Endometrial microvascular endothelial cells (primary cell): Measurements from ENCODE around the gene C12orf54. TPM values are rescaled to one million over a fixed set of nuclear protein-coding genes. Genes with fewer than 3 reads are reported as not detected.
"Not testable (repeated sequence)": the region's sequence is repeated elsewhere in the genome, so short reads cannot be mapped to it uniquely, and the experiment has no call there.

ENCODE experiments used
- in situ Hi-C: cut with HindIII; loops from 2 replicates; pipeline ENCODE4 v1.10.0; 2017; ENCODE audit warnings: low sequenced_read_pairs, low pct_unique_long_range_greater_than_20kb; ENCODE audit errors: inconsistent ontology term
- total RNA-seq: library from RNA; depleted of rRNA; stranded (reverse); fragments of >200 nt; gene quantifications from one replicate; pipeline ENCODE4 v1.2.3, GENCODE V29; 2015; ENCODE audit errors: inconsistent ontology term

The C12orf54 gene
- total RNA-seq, 1 donor from 2014 or later = not detected

GRCh38 chr12:48500281-48500680 is 18.0 kb downstream of the C12orf54 start:
- in situ Hi-C loops = not testable (repeated sequence)

GRCh38 chr12:48506836-48507235 is 24.5 kb downstream of the C12orf54 start:
- in situ Hi-C loops = not testable (repeated sequence)

- in situ Hi-C loops = no loop called here
Measured at GRCh38 chr12:48508987-48509386, 26.7 kb downstream of the C12orf54 start.

GRCh38 chr12:48510111-48510510 is 27.8 kb downstream of the C12orf54 start:
- in situ Hi-C loops = no loop called here

- in situ Hi-C loops = no loop called here
Measured at GRCh38 chr12:48512855-48513254, 30.6 kb downstream of the C12orf54 start.

- in situ Hi-C loops = no loop called here
Measured at GRCh38 chr12:48514728-48515127, 32.4 kb downstream of the C12orf54 start.

- in situ Hi-C loops = not testable (repeated sequence)
Measured at GRCh38 chr12:48520381-48520780, 38.1 kb downstream of the C12orf54 start.

- in situ Hi-C loops = no loop called here
Measured at GRCh38 chr12:48525332-48525731, 43.0 kb downstream of the C12orf54 start, which contains the start of gene OR8S1. Gene OR8S1 (plus strand): TSS chr12:48525632. CDS start chr12:48525632, 0 bp downstream.

- in situ Hi-C loops = no loop called here
Measured at GRCh38 chr12:48527891-48528670, 45.8 kb downstream of the C12orf54 start.

GRCh38 chr12:48532601-48533000 is 50.3 kb downstream of the C12orf54 start:
- in situ Hi-C loops = no loop called here

- in situ Hi-C loops = no loop called here
Measured at GRCh38 chr12:48536602-48537001, 54.3 kb downstream of the C12orf54 start.

- in situ Hi-C loops = no loop called here
Measured at GRCh38 chr12:48542300-48542928, 60.1 kb downstream of the C12orf54 start.

GRCh38 chr12:48545833-48546469 is 63.7 kb downstream of the C12orf54 start:
- in situ Hi-C loops = no loop called here

Other genes starting within 250 kb of the C12orf54 start
- 8.5 TPM for gene ZNF641, start 131.6 kb upstream of the C12orf54 start, total RNA-seq
- not detected for gene ANP32D, start 9.9 kb upstream of the C12orf54 start, total RNA-seq
- gene OR8S1, start 43.1 kb downstream of the C12orf54 start, total RNA-seq = not detected
- not detected for gene LALBA, start 87.5 kb downstream of the C12orf54 start, total RNA-seq
- gene KANSL2, start 199.7 kb downstream of the C12orf54 start, total RNA-seq = 41.0 TPM
- gene CCNT1, start 234.2 kb downstream of the C12orf54 start, total RNA-seq = 14.6 TPM